GM19455 (cell line): ENCODE data around the gene TRPV2.

Experiments
- ATAC-seq: cut with Tn5 transposase; IDR thresholded peaks from one replicate; pipeline ENCODE4 v1.9.1; 2021; ENCODE audit not compliant: unreplicated experiment

TRPV2 gene

GRCh38 chr17:16406742-16407674 is 8.4 kb upstream of the TRPV2 start:
- ATAC-seq: no peak

GRCh38 chr17:16407911-16408588 is 7.3 kb upstream of the TRPV2 start:
- ATAC-seq: peak; percentile 87

GRCh38 chr17:16417399-16417798 is 2.0 kb downstream of the TRPV2 start:
- no peak for ATAC-seq

- no peak for ATAC-seq
Measured at GRCh38 chr17:16417896-16418684, 2.7 kb downstream of the TRPV2 start.

GRCh38 chr17:16418685-16419068 is 3.3 kb downstream of the TRPV2 start:
- no peak for ATAC-seq

GRCh38 chr17:16419074-16419928 is 3.9 kb downstream of the TRPV2 start:
- peak; percentile 43 for ATAC-seq

GRCh38 chr17:16419929-16420271 is 4.5 kb downstream of the TRPV2 start:
- no peak for ATAC-seq

- ATAC-seq: no peak
Measured at GRCh38 chr17:16422416-16422815, 7.0 kb downstream of the TRPV2 start.

- ATAC-seq: no peak
Measured at GRCh38 chr17:16423226-16423872, 8.0 kb downstream of the TRPV2 start.

GRCh38 chr17:16425202-16425601 is 9.8 kb downstream of the TRPV2 start:
- no peak for ATAC-seq

- ATAC-seq: no peak
Measured at GRCh38 chr17:16425698-16426659, 10.6 kb downstream of the TRPV2 start.

- ATAC-seq: no peak
Measured at GRCh38 chr17:16427020-16427419, 11.6 kb downstream of the TRPV2 start.

- no peak for ATAC-seq
Measured at GRCh38 chr17:16428098-16428882, 12.9 kb downstream of the TRPV2 start.

- no peak for ATAC-seq
Measured at GRCh38 chr17:16429083-16429482, 13.7 kb downstream of the TRPV2 start.

- no peak for ATAC-seq
Measured at GRCh38 chr17:16430650-16431049, 15.3 kb downstream of the TRPV2 start.

GRCh38 chr17:16432017-16432416 is 16.6 kb downstream of the TRPV2 start:
- ATAC-seq: no peak

- ATAC-seq: no peak
Measured at GRCh38 chr17:16433514-16433913, 18.1 kb downstream of the TRPV2 start.

GRCh38 chr17:16434662-16435061 is 19.3 kb downstream of the TRPV2 start:
- ATAC-seq: no peak
